Endothelial cell of umbilical vein (primary cell): ENCODE measurements around the gene EFNA2. TPM values are rescaled to one million over a fixed set of nuclear protein-coding genes. Genes with fewer than 3 reads are reported as not detected.

Experiments used
- BruUV-seq: library from RNA; stranded (reverse); fragments of 400-500 nt; replicated peaks from 2 replicates; lab custom pipeline; 2021; lab: Mats Ljungman, UMichigan
- CTCF ChIA-PET: fragments of 300-600, 350-600 bp; sonication (Branson Sonifier 250); formaldehyde crosslinking; loops from one replicate; lab custom pipeline; 2021; ENCODE audit warnings: antibody characterized with exemption, inconsistent platforms; lab: Charles Lee
- POLR2A ChIA-PET: fragments of 300-600, 350-600 bp; sonication (Branson Sonifier 250); formaldehyde crosslinking; loops from one replicate; lab custom pipeline; 2021; ENCODE audit warnings: antibody characterized with exemption, inconsistent platforms; lab: Charles Lee
- DNase-seq: peaks from one replicate; pipeline ENCODE4 v3.0.0-alpha.2; 2011; ENCODE audit warnings: low read depth, low spot score
- FAIRE-seq: peaks from 2 replicates; lab custom pipeline; 2011; peaks lifted over from hg19 to GRCh38; lab: Jason Lieb, UNC
- H2AFZ ChIP-seq: 2 replicates; pipeline ENCODE4 v1.6.0; 2012; ENCODE audit warnings: low read depth, low read length, control low read depth, inconsistent platforms
- H3K27ac ChIP-seq: 2 replicates; pipeline ENCODE4 v1.5.1; 2011; ENCODE audit warnings: low read depth, mild to moderate bottlenecking, control low read depth, low read length, moderate library complexity; ENCODE audit not compliant: insufficient read depth
- H3K27me3 ChIP-seq, 2 experiments: 2 replicates each; pipeline versions ENCODE4 v1.6.0 to v1.6.1; 2011; ENCODE audit warnings: low read length in 2 of 2, mixed read lengths in 1 of 2; ENCODE audit not compliant: control insufficient read depth in 2 of 2, insufficient read depth in 2 of 2
- H3K36me3 ChIP-seq, 2 experiments: 2 replicates in 1 of 2; 3 replicates in 1 of 2; pipeline ENCODE4 v1.5.1; 2011; ENCODE audit warnings: low read length in 2 of 2, mild to moderate bottlenecking in 1 of 2, moderate library complexity in 1 of 2; ENCODE audit not compliant: control insufficient read depth in 2 of 2, insufficient read depth in 2 of 2; ENCODE audit errors: extremely low read depth in 1 of 2
- H3K4me1 ChIP-seq: 3 replicates; pipeline ENCODE4 v1.5.1; 2011; ENCODE audit warnings: mild to moderate bottlenecking, low read length; ENCODE audit not compliant: control insufficient read depth, insufficient read depth; ENCODE audit errors: extremely low read depth
- H3K4me2 ChIP-seq: 2 replicates; pipeline ENCODE4 v1.6.1; 2011; ENCODE audit warnings: low read length, control low read depth, mixed read lengths; ENCODE audit not compliant: insufficient read depth
- H3K4me3 ChIP-seq, 3 experiments: fragments of 200-600 bp in 1 of 3; sonication (generic), shearing (Covaris generic) in 1 of 3; replicated peaks in 1 of 3; 2 replicates each; pipeline ENCODE4 v1.5.1; 2011 to 2016; ENCODE audit warnings: control low read depth in 3 of 3, low read length in 3 of 3, mild to moderate bottlenecking in 2 of 3, inconsistent platforms in 1 of 3, low read depth in 1 of 3, moderate library complexity in 1 of 3; ENCODE audit not compliant: insufficient read depth in 1 of 3
- H3K79me2 ChIP-seq: 2 replicates; pipeline ENCODE4 v1.6.0; 2012; ENCODE audit warnings: low read length, inconsistent platforms; ENCODE audit not compliant: control insufficient read depth, insufficient read depth
- H3K9ac ChIP-seq: replicated peaks from 2 replicates; pipeline ENCODE3; 2011; ENCODE audit warnings: low read length, control low read depth; ENCODE audit not compliant: insufficient read depth; ENCODE audit errors: extremely low read depth
- H3K9me1 ChIP-seq: replicated peaks from 3 replicates; pipeline ENCODE4 v1.6.0; 2011; ENCODE audit warnings: mild to moderate bottlenecking, low read length; ENCODE audit not compliant: control insufficient read depth, insufficient read depth; ENCODE audit errors: extremely low read depth
- H3K9me3 ChIP-seq: replicated peaks from 2 replicates; pipeline ENCODE4 v1.5.1; 2012; ENCODE audit warnings: low read length, inconsistent platforms; ENCODE audit not compliant: control insufficient read depth, insufficient read depth
- H4K20me1 ChIP-seq: replicated peaks from 2 replicates; pipeline ENCODE3; 2011; ENCODE audit warnings: mild to moderate bottlenecking, low read length; ENCODE audit not compliant: control insufficient read depth, insufficient read depth; ENCODE audit errors: extremely low read depth
- GATA2 ChIP-seq: IDR thresholded peaks from 2 replicates; pipeline ENCODE4 v1.7.0; 2011; ENCODE audit warnings: low read depth, mild to moderate bottlenecking, moderate library complexity, mixed read lengths, low read length; ENCODE audit not compliant: insufficient read length, insufficient read depth
- JUN ChIP-seq: IDR thresholded peaks from 2 replicates; pipeline ENCODE4 v1.6.1; 2011; ENCODE audit warnings: borderline replicate concordance, low read depth; ENCODE audit not compliant: insufficient read length, insufficient read depth
- POLR2A ChIP-seq: IDR thresholded peaks from 2 replicates; pipeline ENCODE4 v1.6.1; 2012; ENCODE audit warnings: low read depth, mild to moderate bottlenecking, control low read depth, low read length
- POLR2AphosphoS5 ChIP-seq: IDR thresholded peaks from 2 replicates; pipeline ENCODE4 v1.6.1; 2012; ENCODE audit warnings: low read depth, mild to moderate bottlenecking, control low read depth, low read length, moderate library complexity; ENCODE audit not compliant: insufficient read depth
- dilution Hi-C: fragments of 300-500 bp; cut with MboI; formaldehyde crosslinking; loops from one replicate; pipeline ENCODE4 v1.15.0; 2019; ENCODE audit warnings: low sequenced_read_pairs; ENCODE audit not compliant: extremely low pct_ligation_motif_present
- intact Hi-C: fragments of 100-400 bp; cut with micrococcal nuclease; formaldehyde crosslinking; loops from one replicate; pipeline ENCODE4 v1.10.0; 2022
- polyA plus RNA-seq, 4 experiments: library from polyadenylated mRNA; depleted of rRNA in 3 of 4; stranded (reverse) in 3 of 4; unstranded in 1 of 4; fragments of >200 nt; gene quantifications; 2 replicates each; pipeline versions ENCODE4 v1.2.1 to v1.2.3, GENCODE V29; 2011 to 2012; ENCODE audit warnings: missing spikeins in 1 of 4
- total RNA-seq: library from RNA; stranded (reverse); gene quantifications from 2 replicates; pipeline ENCODE4 v1.2.3, GENCODE V29; 2021
- TF ChIP-seq, protein P1 (sequence below): IDR thresholded peaks from 2 replicates; pipeline ENCODE4 v1.6.1; 2011; ENCODE audit not compliant: insufficient read depth, insufficient read length

The EFNA2 gene
- total and polyA plus RNA-seq, 2 donors (not counting 3 experiments of a cell fraction or from before 2014, with no cell fraction given): 0.52 to 1.1 TPM

DNA sequence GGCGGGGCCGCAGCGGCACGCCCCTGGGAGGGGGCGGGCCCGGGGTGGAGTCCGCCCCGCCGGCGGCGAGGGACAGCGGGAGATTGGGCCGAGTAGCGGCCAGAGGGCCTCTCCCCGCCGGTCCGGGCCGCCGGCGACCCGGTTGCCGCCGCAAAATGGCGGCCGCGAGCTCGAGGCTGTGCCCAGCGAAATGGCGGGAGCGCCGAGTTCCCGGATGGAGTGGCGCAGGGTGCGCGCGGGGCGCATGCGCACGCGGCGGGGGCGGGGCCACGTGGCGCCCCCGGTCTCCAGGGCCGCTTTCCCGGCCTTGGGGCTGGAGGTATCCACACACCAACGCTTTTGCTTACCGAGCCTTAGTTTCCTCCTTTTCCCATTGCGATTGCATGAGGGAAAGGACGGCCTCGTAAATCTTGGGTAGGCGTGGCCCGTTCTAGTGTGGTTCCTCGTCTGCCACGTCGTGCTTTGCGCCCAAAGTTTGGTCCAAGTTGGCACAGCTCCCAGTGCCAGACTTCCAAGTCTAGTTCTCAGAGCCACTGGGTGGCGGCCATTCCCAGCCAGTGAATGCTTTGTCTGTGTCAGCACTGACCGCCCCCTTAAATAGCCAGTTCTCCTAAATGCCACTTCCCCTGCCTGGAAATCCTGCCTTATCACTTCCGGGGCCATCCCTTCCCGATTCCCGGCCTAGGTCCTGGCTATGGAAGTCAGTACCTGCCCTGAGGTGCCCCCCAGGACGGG is 16.0 kb upstream of the EFNA2 start:
- intact Hi-C loops (no loop called here), dilution Hi-C loops (no loop called here)
- Histone ChIP-seq H2AFZ (no peak overlapping the region), H3K9ac (peak overlapping the region; percentile 97), H3K9me3 (no peaks in the 10 kb centered on the region), H3K4me3 (peak overlapping the region; percentile 61 to 90 (median 76)), H3K79me2 (peaks cover 45% of the 10 kb centered on the region), H3K27me3 (no peaks in the 10 kb centered on the region), H3K9me1 (no peaks in the 10 kb centered on the region), H3K27ac (peak overlapping the region; percentile 93), H3K36me3 (peaks cover 20 to 33% of the 10 kb centered on the region in 2 experiments), H3K4me2 (peak overlapping the region; percentile 96), H3K4me1 (peaks cover 44% of the 10 kb centered on the region), H4K20me1 (no peaks in the 10 kb centered on the region)
- DNase-seq: peak; percentile 87
- BruUV-seq: TSS peak; percentile 56
- peak; percentile 95 for TF ChIP-seq POLR2A
- TF ChIP-seq JUN: no peak
- TF ChIP-seq, protein P1, sequence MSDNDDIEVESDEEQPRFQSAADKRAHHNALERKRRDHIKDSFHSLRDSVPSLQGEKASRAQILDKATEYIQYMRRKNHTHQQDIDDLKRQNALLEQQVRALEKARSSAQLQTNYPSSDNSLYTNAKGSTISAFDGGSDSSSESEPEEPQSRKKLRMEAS: peak; percentile 82
- peak; percentile 97 for TF ChIP-seq POLR2AphosphoS5
- TF ChIP-seq GATA2: no peak
- no peak for FAIRE-seq
- ChIA-PET POLR2A (interaction anchor here (0.8 to 1.5 kb wide), 11 partner anchors 8 to 241 kb away, joined by 3 to 87 read pairs (median 10); partner anchors contain the start of gene ATP5F1D), CTCF (interaction anchor here (0.6 to 7.2 kb wide), 5 partner anchors 10 to 156 kb away, joined by 3 to 1001 read pairs (median 3); partner anchors contain the start of gene ATP5F1D)
